GM12892 (cell line): ENCODE data around the gene TRAPPC2.
"Not testable (repeated sequence)": the region's sequence is repeated elsewhere in the genome, so short reads cannot be mapped to it uniquely, and the experiment has no call there.

ENCODE experiments used
- DNase-seq: peaks from one replicate; pipeline ENCODE4 v3.0.0; 2011; ENCODE audit not compliant: insufficient read length
- FAIRE-seq: peaks from 2 replicates; lab custom pipeline; 2011; peaks lifted over from hg19 to GRCh38; lab: Jason Lieb, UNC
- POLR2A ChIP-seq: IDR thresholded peaks from 2 replicates; pipeline ENCODE4 v1.6.1; 2011; ENCODE audit warnings: low read depth, low read length, control low read depth
- POLR2AphosphoS5 ChIP-seq: IDR thresholded peaks from 2 replicates; pipeline ENCODE4 v1.6.1; 2011; ENCODE audit warnings: low read depth, low read length, control low read depth
- TAF1 ChIP-seq: IDR thresholded peaks from 2 replicates; pipeline ENCODE4 v1.6.1; 2011; ENCODE audit warnings: low read depth, mild to moderate bottlenecking, control low read depth, low read length, borderline replicate concordance

The TRAPPC2 gene

DNA sequence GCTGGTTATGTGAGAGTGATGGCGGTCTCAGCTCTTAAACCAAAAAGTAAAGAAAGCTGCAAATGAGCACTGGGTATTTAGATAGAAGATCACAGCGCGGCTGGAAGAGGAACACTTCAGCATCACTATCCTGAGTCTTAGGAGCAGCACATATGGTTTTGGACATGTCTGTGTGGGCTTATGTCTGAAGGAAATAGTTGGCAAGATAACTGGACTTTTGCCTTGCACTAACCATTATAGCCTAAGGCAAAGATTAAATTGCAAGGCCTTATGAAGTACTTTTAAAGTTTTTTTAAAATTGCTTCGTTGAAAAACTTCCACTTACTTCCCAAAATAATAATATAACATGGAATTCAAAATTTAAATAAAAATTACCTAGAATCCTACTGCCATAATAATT lies 50.1 kb downstream of the TRAPPC2 start:
- TF ChIP-seq TAF1, result no peak
- no peak for TF ChIP-seq POLR2AphosphoS5
- no peak for TF ChIP-seq POLR2A
- FAIRE-seq, result no peak
- DNase-seq, result no peak

DNA sequence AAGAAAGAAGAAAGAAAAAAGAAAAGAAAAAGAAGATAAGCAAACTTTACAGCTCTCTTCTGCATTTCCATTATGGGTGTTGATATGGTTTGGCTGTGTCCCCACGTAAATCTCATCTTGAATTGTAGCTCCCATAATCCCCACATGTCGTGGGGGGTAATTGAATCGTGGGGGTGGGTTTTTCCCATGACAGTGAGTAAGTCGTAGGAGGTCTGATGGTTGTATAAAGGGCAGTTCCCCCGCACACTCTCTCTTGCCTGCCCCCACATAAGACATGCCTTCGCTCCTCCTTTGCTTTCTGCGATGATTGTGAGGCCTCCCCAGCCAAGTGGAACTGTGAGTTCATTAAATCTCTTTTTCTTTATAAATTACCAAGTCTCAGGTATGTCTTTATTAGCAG lies 52.8 kb downstream of the TRAPPC2 start:
- FAIRE-seq (no peak), DNase-seq (no peak)
- TF ChIP-seq POLR2A (no peak), POLR2AphosphoS5 (no peak), TAF1 (no peak)

DNA sequence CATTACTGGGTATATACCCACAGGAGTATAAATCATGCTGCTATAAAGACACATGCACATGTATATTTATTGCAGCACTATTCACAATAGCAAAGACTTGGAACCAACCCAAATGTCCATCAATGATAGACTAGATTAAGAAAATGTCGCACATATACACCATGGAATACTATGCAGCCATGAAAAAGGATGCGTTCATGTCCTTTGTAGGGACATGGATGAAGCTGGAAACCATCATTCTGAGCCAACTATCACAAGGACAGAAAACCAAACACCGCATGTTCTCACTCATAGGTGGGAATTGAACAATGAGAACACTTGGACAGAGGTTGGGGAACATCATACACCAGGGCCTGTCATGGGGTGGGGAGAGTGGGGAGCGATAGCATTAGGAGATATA lies 54.7 kb downstream of the TRAPPC2 start:
- FAIRE-seq, result not testable (repeated sequence)

DNA sequence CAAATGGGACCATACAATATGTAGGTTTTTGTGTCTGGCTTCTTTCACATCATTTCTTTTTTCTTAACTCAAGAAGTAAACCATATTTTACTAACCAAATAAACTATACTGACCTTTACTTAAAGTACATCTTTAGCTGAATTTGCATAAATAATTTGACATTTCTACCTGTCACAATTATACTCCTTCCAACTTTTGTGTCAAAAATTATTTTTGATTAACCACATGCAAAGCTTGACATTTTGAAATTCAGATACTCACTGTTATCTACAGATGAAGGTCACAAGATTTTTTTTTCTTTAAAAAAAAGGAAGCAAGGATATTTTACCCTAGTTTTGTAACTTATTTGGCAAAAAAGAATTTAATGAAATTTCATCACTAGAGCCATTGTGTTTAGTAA lies 57.5 kb downstream of the TRAPPC2 start:
- DNase-seq (no peak), FAIRE-seq (no peak)
- TF ChIP-seq POLR2AphosphoS5 (no peak), TAF1 (no peak), POLR2A (no peak)

More for the DNA sequence above, 54.7 kb downstream of the TRAPPC2 start:
- DNase-seq, result not testable (repeated sequence)

DNA sequence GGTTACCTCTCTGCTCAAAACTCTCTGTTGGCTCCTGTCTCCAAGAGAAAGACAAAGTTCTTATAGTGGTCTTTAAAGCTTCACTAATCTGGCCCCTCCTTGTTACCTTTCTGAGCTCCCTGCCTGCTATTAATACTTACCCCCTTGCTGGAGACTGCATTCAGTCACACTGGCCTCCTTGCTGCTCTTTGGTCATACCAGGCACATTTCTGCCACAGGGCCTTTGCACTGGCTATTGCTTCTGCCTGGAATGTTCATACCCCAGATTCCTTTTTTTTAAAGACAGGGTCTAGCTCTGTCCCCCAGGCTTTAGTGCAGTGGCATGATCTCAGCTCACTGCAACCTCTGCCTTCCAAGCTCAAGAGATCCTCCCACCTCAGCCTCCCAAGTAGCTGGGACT lies 61.4 kb downstream of the TRAPPC2 start:
- FAIRE-seq, result no peak
- no peak for DNase-seq
- TF ChIP-seq POLR2A, result no peak
- TF ChIP-seq TAF1, result no peak
- TF ChIP-seq POLR2AphosphoS5, result no peak

DNA sequence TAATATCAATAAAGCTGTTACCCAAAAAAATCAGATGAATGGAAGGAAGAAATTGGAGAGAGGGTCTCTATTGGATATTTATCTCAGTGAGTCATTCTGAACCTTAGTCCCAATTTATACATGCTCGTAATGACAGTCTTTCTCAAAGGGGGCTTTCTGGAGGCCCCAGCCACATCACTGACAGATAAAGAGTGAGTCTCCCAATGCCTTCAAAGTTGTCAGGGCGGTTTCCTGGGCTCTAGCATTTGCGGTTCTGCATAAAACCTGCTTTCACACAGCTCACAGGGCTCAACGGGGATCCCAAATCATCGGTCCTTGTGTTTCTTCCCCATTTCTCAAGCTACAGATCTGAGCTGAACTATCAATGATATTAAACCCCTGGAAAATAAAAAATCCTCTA lies 64.2 kb downstream of the TRAPPC2 start:
- DNase-seq (no peak), FAIRE-seq (no peak)
- no peak for TF ChIP-seq TAF1
- no peak for TF ChIP-seq POLR2A
- TF ChIP-seq POLR2AphosphoS5, result no peak

DNA sequence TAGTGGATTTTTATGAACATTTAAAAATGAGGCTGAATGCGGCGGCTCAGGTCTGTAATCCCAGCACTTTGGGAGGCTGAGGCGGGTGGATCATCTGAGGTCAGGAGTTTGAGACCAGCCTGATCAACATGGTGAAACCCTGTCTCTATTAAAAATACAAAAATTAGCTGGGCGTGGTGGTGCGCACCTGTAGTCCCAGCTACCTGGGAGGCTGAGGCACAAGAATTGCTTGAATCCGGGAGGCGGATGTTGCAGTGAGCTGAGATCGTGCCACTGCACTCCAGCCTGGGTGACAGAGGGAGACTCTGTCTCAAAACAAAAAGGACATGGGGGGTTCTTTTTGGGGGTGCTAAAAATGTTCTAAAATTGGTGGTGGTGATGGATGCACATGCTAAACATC lies 64.7 kb downstream of the TRAPPC2 start:
- not testable (repeated sequence) for FAIRE-seq, DNase-seq

DNA sequence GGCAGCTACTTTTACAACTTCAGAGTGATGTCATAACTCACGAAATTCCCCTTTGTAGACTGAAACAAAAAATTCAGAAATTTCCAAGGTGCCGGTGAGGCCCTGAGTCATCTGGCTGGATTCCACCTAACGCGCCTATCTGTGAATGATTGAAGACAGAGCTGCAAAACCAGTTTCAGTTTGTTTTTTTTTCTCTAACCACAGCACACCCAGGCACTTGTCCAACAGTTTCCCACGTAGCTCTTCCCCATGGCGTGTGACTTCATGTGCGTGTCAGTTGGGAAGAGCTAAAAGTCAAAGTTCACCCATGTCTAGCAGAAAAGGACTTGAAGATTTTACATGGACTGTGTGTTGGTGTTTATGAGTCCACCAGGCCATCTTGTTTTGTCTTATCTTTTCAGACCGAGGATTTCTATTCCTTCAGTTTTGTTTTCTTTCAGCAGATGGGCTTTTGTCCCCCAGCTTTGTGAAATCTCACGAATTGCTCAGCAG lies 65.1 kb downstream of the TRAPPC2 start:
- TF ChIP-seq TAF1, result no peak
- no peak for TF ChIP-seq POLR2AphosphoS5
- no peak; the same call in 1 of the 2 replicates for TF ChIP-seq POLR2A
- FAIRE-seq, result peak; percentile 98
- DNase-seq, result no peak

DNA sequence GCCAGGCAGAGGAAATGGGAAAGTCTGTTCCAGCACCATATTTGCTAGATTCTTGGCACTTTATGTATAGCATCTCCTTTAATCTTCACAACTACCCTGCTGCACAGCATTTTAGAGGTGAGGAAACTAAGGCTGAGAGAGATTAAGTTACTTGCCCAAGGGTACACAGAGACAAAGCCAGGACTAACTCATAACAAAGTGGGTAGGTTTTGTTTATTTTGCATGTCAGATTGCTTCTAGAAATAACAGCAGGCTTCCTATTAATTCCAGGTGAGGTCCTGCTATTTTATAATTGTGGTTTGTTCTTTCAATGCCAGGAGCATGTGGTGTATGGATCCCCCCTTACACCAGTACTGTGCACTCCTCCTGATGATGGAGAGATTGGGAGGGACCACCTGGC lies 66.5 kb downstream of the TRAPPC2 start:
- DNase-seq (no peak), FAIRE-seq (no peak)
- TF ChIP-seq POLR2A (no peak), TAF1 (no peak), POLR2AphosphoS5 (no peak)

DNA sequence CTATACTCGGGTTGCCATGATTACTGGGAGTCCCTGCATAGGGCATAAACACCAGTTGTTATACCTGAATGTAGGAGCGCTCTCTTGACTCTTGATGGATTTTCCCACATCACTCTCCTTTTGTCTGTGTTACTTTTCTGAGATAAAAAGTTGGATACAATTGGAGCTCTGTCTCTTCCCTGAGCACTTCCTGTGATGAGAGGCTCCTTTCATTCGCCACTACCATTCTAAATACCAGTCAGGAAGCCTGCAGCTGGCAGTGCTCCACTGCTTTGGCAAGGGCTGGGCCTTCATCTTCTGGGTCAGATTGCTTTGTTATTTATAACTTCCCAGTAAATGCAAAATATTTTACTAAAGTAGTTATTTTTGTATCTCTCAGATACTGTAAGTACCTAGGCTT lies 67.6 kb downstream of the TRAPPC2 start:
- DNase-seq (no peak), FAIRE-seq (no peak)
- no peak for TF ChIP-seq TAF1
- no peak for TF ChIP-seq POLR2A
- no peak for TF ChIP-seq POLR2AphosphoS5

DNA sequence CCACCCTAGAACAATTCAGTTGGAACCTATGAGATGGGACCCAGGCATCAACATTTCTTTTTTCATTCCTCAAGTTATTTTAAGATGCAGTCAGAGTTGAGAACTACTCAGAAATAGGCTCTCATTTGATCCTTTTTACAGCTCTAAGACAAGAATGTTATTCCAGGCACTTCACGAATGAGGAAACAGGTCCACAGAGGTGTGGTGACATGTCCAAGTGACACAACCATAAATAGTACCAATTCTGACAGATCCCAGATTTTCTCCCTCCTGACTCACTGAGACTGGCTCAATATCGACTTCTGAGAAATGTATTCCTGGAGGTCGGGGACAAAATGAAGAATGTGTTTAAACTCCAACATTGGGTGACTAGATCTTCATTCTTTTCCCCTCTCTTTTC lies 70.4 kb downstream of the TRAPPC2 start:
- TF ChIP-seq POLR2AphosphoS5 (no peak), POLR2A (no peak), TAF1 (no peak)
- no peak for FAIRE-seq
- DNase-seq, result no peak

DNA sequence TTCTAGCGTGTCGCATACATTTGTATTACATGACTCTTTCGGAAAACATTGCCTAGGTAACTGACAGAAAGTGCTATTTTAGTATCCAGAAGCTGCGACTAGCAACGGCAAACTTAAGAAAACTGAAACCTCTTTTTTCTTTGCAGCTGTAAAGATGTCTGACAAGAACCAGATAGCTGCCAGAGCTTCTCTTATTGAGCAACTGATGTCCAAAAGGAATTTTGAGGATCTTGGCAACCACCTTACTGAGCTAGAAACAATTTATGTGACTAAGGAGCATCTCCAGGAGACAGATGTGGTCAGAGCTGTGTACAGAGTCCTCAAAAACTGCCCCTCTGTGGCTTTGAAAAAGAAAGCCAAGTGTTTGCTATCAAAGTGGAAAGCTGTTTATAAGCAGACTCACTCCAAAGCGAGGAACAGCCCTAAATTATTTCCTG lies 72.0 kb downstream of the TRAPPC2 start:
- FAIRE-seq (no peak), DNase-seq (no peak)
- TF ChIP-seq POLR2AphosphoS5 (no peak), POLR2A (no peak), TAF1 (no peak)
